Chondrocyte (in vitro differentiated cells): ENCODE results near the gene IER3. TPM values are rescaled to one million over a fixed set of nuclear protein-coding genes. Genes with fewer than 3 reads are reported as not detected.

Source experiments
- DNase-seq: peaks from one replicate; pipeline ENCODE4 v3.0.0; 2021; ENCODE audit warnings: mixed read lengths, low spot score
- H3K27ac Mint-ChIP-seq: one replicate; pipeline ENCODE4 v1.8.0; 2021; ENCODE audit warnings: mild to moderate bottlenecking, moderate library complexity, mixed read lengths; ENCODE audit not compliant: unreplicated experiment
- H3K27me3 Mint-ChIP-seq: 2 replicates; pipeline ENCODE4 v1.8.0; 2021; ENCODE audit warnings: low read depth, mixed read lengths
- H3K36me3 Mint-ChIP-seq: 2 replicates; pipeline ENCODE4 v1.8.0; 2021; ENCODE audit warnings: low read depth, mixed read lengths
- H3K4me1 Mint-ChIP-seq: 2 replicates; pipeline ENCODE4 v1.8.0; 2021; ENCODE audit warnings: low read depth, mild to moderate bottlenecking, mixed read lengths
- H3K4me3 Mint-ChIP-seq: one replicate; pipeline ENCODE4 v1.8.0; 2021; ENCODE audit warnings: mild to moderate bottlenecking, moderate library complexity, mixed read lengths; ENCODE audit not compliant: unreplicated experiment
- H3K9me3 Mint-ChIP-seq: 2 replicates; pipeline ENCODE4 v1.8.0; 2021; ENCODE audit warnings: low read depth, mixed read lengths
- total RNA-seq: library from RNA; stranded (reverse); gene quantifications from 3 replicates; pipeline ENCODE4 v1.2.1, GENCODE V29; 2021
- TF ChIP-seq, protein P1 (sequence below): fragments of 200-600 bp; sonication (generic); IDR thresholded peaks from 2 replicates; pipeline ENCODE4 v1.5.0; 2021; ENCODE audit warnings: antibody characterized with exemption, mild to moderate bottlenecking, moderate library complexity

The IER3 gene
- total RNA-seq, 1 donor from 2014 or later = 333 TPM

DNA sequence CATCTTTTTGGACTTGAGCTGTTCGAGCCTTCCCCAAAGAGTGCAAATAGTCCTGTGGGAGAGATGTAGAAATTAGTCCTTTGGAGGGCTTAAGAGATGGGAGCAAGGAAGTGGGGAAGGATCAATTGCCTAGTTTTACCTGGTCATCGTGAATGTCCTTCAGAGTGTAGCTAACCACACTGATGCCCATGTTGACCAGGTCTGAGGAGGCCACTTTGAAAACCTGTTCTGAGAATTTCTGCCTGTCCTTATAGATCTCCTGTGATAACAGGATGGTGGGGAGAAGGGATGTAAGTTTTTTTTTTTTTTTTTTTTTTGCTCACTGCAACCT, 3.8 kb downstream of the IER3 start:
- peak overlapping the region; percentile 93 for H3K27ac Mint-ChIP-seq
- H3K9me3 Mint-ChIP-seq = no peaks in the 10 kb centered on the region
- no peaks in the 10 kb centered on the region for H3K27me3 Mint-ChIP-seq
- H3K36me3 Mint-ChIP-seq = peaks cover 35% of the 10 kb centered on the region
- DNase-seq = no peak
- H3K4me1 Mint-ChIP-seq = peaks cover 54% of the 10 kb centered on the region
- TF ChIP-seq, protein P1, sequence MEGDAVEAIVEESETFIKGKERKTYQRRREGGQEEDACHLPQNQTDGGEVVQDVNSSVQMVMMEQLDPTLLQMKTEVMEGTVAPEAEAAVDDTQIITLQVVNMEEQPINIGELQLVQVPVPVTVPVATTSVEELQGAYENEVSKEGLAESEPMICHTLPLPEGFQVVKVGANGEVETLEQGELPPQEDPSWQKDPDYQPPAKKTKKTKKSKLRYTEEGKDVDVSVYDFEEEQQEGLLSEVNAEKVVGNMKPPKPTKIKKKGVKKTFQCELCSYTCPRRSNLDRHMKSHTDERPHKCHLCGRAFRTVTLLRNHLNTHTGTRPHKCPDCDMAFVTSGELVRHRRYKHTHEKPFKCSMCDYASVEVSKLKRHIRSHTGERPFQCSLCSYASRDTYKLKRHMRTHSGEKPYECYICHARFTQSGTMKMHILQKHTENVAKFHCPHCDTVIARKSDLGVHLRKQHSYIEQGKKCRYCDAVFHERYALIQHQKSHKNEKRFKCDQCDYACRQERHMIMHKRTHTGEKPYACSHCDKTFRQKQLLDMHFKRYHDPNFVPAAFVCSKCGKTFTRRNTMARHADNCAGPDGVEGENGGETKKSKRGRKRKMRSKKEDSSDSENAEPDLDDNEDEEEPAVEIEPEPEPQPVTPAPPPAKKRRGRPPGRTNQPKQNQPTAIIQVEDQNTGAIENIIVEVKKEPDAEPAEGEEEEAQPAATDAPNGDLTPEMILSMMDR = no peak
- no peak overlapping the region for H3K4me3 Mint-ChIP-seq

DNA sequence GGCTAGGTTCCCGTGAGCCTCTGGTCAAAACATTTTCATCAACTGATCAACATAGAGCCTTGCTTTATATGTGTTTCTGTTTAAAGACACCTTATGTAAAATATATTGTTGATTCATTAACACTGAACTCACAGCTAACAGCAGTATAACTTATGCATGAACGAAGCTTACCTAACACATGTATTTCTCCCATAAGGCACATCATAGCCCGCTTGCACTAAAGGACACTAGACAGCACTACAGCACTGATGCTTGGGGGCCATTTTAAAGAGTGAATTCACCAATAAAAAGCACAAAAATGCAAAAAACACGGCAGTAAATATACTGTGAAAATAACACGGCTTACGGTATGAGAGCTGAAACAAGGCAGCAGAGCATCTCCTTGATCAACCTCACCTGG, 5.8 kb downstream of the IER3 start:
- Mint-ChIP-seq H3K27me3 (no peaks in the 10 kb centered on the region), H3K4me3 (no peak overlapping the region), H3K4me1 (peaks cover 44% of the 10 kb centered on the region), H3K36me3 (peaks cover 35% of the 10 kb centered on the region), H3K27ac (no peak overlapping the region), H3K9me3 (no peaks in the 10 kb centered on the region)
- no peak for DNase-seq
- TF ChIP-seq, protein P1 = no peak

DNA sequence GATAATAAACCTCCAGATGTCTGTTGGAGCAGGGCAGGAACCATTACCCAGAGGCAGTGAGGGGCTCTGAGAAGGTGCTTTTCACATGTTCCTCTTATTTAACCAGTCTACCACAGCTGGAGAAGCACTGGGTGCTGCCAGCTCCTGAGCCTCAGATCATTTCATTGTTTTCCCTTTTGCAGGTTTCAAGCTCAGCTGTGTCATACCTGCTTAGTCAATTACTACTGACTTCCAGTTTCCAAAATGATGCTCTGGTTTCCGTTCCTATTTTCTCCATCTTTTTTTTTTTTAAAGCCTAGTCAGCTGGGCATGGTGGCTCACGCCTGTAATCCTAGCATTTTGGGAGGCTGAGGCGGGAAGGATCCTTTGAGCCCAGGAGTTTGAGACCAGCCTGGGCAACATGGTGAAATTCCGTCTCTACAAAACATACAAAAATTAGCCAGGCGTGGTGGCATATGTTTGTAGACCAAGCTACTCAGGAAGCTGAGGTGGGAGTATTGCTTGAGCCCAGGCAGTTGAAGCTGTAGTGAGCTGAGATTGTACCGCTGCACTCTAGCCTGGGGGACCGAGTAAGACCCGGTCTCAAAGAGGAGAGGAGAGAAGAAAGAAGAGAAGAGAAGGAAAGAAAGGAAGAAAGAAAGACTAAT, 8.6 kb downstream of the IER3 start:
- H3K4me1 Mint-ChIP-seq = peaks cover 32% of the 10 kb centered on the region
- TF ChIP-seq, protein P1 = no peak
- H3K27ac Mint-ChIP-seq = no peak overlapping the region
- H3K27me3 Mint-ChIP-seq = no peaks in the 10 kb centered on the region
- H3K4me3 Mint-ChIP-seq = no peak overlapping the region
- no peaks in the 10 kb centered on the region for H3K9me3 Mint-ChIP-seq
- peaks cover 32% of the 10 kb centered on the region for H3K36me3 Mint-ChIP-seq
- no peak for DNase-seq

DNA sequence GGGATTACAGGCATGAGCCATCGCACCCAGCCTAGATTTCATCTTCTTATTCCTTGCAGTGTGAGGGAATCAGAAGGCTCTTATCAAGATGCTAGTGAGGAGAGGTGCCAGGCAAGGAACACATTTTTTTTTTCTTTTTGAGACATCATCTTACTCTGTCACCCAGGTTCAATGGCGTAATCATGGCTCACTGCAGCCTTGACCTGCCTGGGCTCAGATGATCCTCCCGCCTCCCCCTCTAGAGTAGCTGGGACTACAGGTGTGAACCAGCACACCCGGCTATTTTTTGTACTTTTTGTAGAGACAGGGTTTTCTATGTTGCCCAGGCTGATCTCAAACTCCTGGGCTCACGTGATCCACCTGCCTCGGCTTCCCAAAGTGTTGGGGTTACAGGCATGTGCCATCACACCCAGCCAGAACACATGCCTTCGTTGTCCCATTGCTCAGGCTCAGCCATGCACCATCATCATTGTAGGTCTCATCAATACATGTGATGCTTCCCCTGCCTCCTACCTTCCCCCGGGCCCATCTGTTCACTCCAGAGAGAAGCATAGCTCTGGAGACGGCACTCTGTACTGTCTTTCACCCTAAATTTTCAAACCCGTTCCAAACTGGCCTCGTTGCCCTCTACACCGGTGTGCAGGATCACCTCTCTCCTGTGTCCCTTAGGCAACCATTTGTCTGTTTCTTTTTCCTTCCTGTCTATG, 12.0 kb downstream of the IER3 start:
- Mint-ChIP-seq H3K36me3 (peaks cover 24% of the 10 kb centered on the region), H3K27me3 (no peaks in the 10 kb centered on the region), H3K9me3 (no peaks in the 10 kb centered on the region), H3K27ac (no peak overlapping the region), H3K4me3 (no peak overlapping the region), H3K4me1 (peaks cover 12% of the 10 kb centered on the region)
- TF ChIP-seq, protein P1 = no peak
- DNase-seq = no peak

DNA sequence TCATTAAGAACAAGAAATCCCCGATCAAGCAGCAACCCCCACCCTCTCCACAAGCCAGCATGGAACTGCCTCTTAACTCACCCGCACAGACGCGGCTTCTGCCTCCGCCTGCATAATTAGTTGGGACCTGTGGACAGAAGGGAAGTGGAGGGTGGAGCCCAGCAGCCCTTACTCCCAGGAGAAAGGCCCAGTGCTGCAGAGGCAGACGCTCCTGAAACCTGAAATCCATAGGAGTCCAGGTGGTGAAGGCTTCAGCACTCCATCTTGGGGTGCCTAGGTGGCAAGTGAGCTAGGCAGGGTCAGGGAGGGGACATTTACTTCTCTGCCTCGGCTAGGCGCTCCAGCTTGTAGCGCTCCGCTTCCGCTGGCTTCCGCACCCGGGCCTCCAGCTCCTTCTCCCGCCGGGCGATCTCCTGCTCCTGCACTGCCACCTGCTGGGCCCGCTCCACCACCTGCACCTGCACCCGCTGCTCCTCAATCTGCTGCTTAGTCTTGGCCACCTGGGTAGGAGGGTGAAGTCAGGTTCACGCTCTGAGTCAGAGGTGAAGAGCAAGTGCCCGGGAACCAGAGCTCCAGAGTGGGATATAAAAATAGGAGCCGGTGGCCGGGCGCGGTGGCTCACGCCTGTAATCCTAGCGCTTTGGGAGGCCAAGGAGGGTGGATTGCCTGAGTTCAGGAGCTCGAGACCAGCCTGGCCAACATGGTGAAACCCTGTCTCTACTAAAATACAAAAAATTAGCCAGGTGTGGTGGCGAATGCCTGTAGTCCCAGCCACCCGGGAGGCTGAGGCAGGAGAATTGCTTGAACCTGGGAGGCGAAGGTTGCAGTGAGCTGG, 13.5 kb downstream of the IER3 start:
- Mint-ChIP-seq H3K4me1 (peaks cover 15% of the 10 kb centered on the region), H3K9me3 (no peaks in the 10 kb centered on the region), H3K27ac (peak overlapping the region; percentile 46), H3K36me3 (peaks cover 18% of the 10 kb centered on the region), H3K4me3 (no peak overlapping the region), H3K27me3 (no peaks in the 10 kb centered on the region)
- TF ChIP-seq, protein P1 = peak; percentile 80
- no peak for DNase-seq
